Neutrophil (primary cell): ENCODE results near the gene STAG1.

ENCODE experiments used
- H3K27ac ChIP-seq: fragments of 200-600 bp; sonication (generic); 2 replicates; pipeline ENCODE4 v1.5.1; 2016; ENCODE audit warnings: mild to moderate bottlenecking, moderate library complexity
- H3K27me3 ChIP-seq: fragments of 200-600 bp; sonication (generic); 2 replicates; pipeline ENCODE4 v1.6.0; 2016; ENCODE audit warnings: mild to moderate bottlenecking
- H3K36me3 ChIP-seq: fragments of 200-600 bp; sonication (generic); 2 replicates; pipeline ENCODE4 v1.5.1; 2017
- H3K4me1 ChIP-seq, 2 experiments: fragments of 200-600 bp in 1 of 2; sonication (generic) in 1 of 2; 1 replicate in 1 of 2; 2 replicates in 1 of 2; pipeline versions ENCODE4 v1.5.1 to v1.6.1; 2013 to 2016; ENCODE audit warnings: low read depth in 1 of 2, low read length in 1 of 2, mild to moderate bottlenecking in 1 of 2, moderate library complexity in 1 of 2; ENCODE audit not compliant: control insufficient read depth in 1 of 2, insufficient read depth in 1 of 2
- H3K4me3 ChIP-seq, 2 experiments: fragments of 200-600 bp in 1 of 2; sonication (generic) in 1 of 2; 1 replicate in 1 of 2; 2 replicates in 1 of 2; pipeline ENCODE4 v1.5.1; 2013 to 2016; ENCODE audit warnings: low read depth in 1 of 2, low read length in 1 of 2, mild to moderate bottlenecking in 1 of 2, moderate library complexity in 1 of 2
- H3K9me3 ChIP-seq: fragments of 200-600 bp; sonication (generic); 2 replicates; pipeline ENCODE4 v1.5.1; 2016
- CTCF ChIP-seq: fragments of 200-600 bp; sonication (generic); IDR thresholded peaks from 2 replicates; pipeline ENCODE4 v1.5.1; 2016; ENCODE audit warnings: antibody characterized with exemption

Gene STAG1

GRCh38 chr3:136513367-136513766, 238.8 kb downstream of the STAG1 start:
- Histone ChIP-seq H3K36me3 (peaks cover 6% of the 10 kb centered on the region), H3K9me3 (no peaks in the 10 kb centered on the region), H3K27me3 (no peaks in the 10 kb centered on the region), H3K4me3 (no peak overlapping the region), H3K4me1 (no peaks in the 10 kb centered on the region), H3K27ac (no peak overlapping the region)
- TF ChIP-seq CTCF = no peak

- H3K4me1 ChIP-seq = no peaks in the 10 kb centered on the region
- no peak overlapping the region for H3K27ac ChIP-seq
- no peaks in the 10 kb centered on the region for H3K9me3 ChIP-seq
- H3K27me3 ChIP-seq = no peaks in the 10 kb centered on the region
- no peak overlapping the region for H3K4me3 ChIP-seq
- no peak for TF ChIP-seq CTCF
- peaks cover 6% of the 10 kb centered on the region for H3K36me3 ChIP-seq
Measured at GRCh38 chr3:136512381-136512780, 239.8 kb downstream of the STAG1 start.

- H3K27me3 ChIP-seq = no peaks in the 10 kb centered on the region
- H3K4me3 ChIP-seq = no peak overlapping the region
- peaks cover 19% of the 10 kb centered on the region for H3K36me3 ChIP-seq
- no peaks in the 10 kb centered on the region for H3K9me3 ChIP-seq
- no peaks in the 10 kb centered on the region for H3K4me1 ChIP-seq
- no peak for TF ChIP-seq CTCF
- H3K27ac ChIP-seq = no peak overlapping the region
Measured at GRCh38 chr3:136505676-136506075, 246.5 kb downstream of the STAG1 start.

- no peak for TF ChIP-seq CTCF
- no peaks in the 10 kb centered on the region for H3K9me3 ChIP-seq
- no peaks in the 10 kb centered on the region for H3K4me1 ChIP-seq
- H3K36me3 ChIP-seq = peaks cover 24% of the 10 kb centered on the region
- peak overlapping the region; percentile 48 for H3K27ac ChIP-seq
- H3K4me3 ChIP-seq = no peak overlapping the region
- H3K27me3 ChIP-seq = no peaks in the 10 kb centered on the region
Measured at GRCh38 chr3:136503056-136503455, 249.1 kb downstream of the STAG1 start.

- H3K9me3 ChIP-seq = no peaks in the 10 kb centered on the region
- no peaks in the 10 kb centered on the region for H3K4me1 ChIP-seq
- no peak for TF ChIP-seq CTCF
- H3K36me3 ChIP-seq = peaks cover 24% of the 10 kb centered on the region
- no peak overlapping the region for H3K4me3 ChIP-seq
- H3K27me3 ChIP-seq = no peaks in the 10 kb centered on the region
- no peak overlapping the region for H3K27ac ChIP-seq
Measured at GRCh38 chr3:136498919-136499447, 253.2 kb downstream of the STAG1 start.

GRCh38 chr3:136495213-136495612, 257.0 kb downstream of the STAG1 start:
- Histone ChIP-seq H3K4me3 (no peak overlapping the region), H3K9me3 (no peaks in the 10 kb centered on the region), H3K27me3 (no peaks in the 10 kb centered on the region), H3K36me3 (peaks cover 22% of the 10 kb centered on the region), H3K27ac (no peak overlapping the region), H3K4me1 (no peaks in the 10 kb centered on the region)
- TF ChIP-seq CTCF = no peak
